ENCODE data around the gene ZBP1.

Gene ZBP1

DNA sequence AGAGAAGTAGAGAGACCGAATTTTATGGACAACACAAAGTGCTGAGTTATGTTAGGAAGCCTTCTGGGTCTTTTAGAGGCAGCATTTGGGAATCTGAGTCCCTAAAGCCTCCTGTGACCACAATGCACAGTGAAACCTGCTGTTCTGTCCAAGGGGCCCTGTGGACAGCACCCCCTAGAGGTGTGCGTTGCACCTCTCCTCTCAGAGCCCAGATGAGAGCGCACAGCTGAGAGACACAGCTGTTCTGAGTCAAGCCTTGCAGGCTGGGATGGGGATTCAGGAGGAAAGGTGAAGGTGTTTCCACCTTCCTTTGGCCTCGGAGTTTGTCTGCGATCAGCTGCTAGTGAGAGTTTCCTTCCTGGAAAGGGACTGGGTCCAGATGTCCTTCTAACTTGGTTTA, 46.3 kb downstream of the ZBP1 start:
- no peak for ATAC-seq
- TF ChIP-seq SNAI2 (CRISPR knock-in tag; IDR thresholded peaks at IDR 0.05) (no peak), CSDC2 (CRISPR knock-in tag; IDR thresholded peaks at IDR 0.05) (no peak), GLIS3 (CRISPR knock-in tag; IDR thresholded peaks at IDR 0.05) (no peak), ZC3H10 (CRISPR knock-in tag; IDR thresholded peaks at IDR 0.05) (no peak), OSR1 (CRISPR knock-in tag; IDR thresholded peaks at IDR 0.05) (no peak), ARNTL (CRISPR knock-in tag; IDR thresholded peaks at IDR 0.05; ENCODE audit: borderline replicate concordance, low read depth) (no peak), ZFP3 (CRISPR knock-in tag; IDR thresholded peaks at IDR 0.05) (no peak), ZFP30 (CRISPR knock-in tag; IDR thresholded peaks at IDR 0.05) (no peak)
- TF ChIP-seq, protein P1, sequence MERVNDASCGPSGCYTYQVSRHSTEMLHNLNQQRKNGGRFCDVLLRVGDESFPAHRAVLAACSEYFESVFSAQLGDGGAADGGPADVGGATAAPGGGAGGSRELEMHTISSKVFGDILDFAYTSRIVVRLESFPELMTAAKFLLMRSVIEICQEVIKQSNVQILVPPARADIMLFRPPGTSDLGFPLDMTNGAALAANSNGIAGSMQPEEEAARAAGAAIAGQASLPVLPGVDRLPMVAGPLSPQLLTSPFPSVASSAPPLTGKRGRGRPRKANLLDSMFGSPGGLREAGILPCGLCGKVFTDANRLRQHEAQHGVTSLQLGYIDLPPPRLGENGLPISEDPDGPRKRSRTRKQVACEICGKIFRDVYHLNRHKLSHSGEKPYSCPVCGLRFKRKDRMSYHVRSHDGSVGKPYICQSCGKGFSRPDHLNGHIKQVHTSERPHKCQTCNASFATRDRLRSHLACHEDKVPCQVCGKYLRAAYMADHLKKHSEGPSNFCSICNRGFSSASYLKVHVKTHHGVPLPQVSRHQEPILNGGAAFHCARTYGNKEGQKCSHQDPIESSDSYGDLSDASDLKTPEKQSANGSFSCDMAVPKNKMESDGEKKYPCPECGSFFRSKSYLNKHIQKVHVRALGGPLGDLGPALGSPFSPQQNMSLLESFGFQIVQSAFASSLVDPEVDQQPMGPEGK (CRISPR knock-in tag; IDR thresholded peaks at IDR 0.05; ENCODE audit: borderline replicate concordance) = no peak

DNA sequence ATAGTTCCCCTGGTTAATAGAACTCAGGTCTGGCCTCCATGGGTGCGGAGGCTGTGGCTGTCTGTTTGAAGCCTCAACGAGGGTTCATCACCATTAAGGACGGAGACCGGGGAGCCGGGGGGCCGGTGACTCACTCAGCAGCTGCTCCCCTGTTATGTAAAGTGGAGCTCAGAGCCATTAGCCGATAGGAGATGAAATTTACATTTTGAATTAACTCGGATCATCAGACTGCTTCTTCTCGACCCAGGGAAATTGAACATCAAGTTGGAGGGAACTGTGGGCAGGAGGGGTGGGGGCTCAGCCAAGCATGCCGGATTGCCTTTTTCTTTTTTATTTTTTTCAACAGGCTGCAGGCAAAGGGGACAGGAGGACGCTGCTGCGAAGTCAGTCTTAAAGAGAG, 47.0 kb downstream of the ZBP1 start:
- no peak for ATAC-seq
- TF ChIP-seq ZNF8 (CRISPR knock-in tag; IDR thresholded peaks at IDR 0.05) (no peak), ZNF565 (CRISPR knock-in tag; conservative IDR thresholded peaks at IDR 0.05; ENCODE audit: low read depth) (no peak), ZFP30 (CRISPR knock-in tag; IDR thresholded peaks at IDR 0.05) (no peak), PPARA (CRISPR knock-in tag; IDR thresholded peaks at IDR 0.05; ENCODE audit: borderline replicate concordance) (no peak)

DNA sequence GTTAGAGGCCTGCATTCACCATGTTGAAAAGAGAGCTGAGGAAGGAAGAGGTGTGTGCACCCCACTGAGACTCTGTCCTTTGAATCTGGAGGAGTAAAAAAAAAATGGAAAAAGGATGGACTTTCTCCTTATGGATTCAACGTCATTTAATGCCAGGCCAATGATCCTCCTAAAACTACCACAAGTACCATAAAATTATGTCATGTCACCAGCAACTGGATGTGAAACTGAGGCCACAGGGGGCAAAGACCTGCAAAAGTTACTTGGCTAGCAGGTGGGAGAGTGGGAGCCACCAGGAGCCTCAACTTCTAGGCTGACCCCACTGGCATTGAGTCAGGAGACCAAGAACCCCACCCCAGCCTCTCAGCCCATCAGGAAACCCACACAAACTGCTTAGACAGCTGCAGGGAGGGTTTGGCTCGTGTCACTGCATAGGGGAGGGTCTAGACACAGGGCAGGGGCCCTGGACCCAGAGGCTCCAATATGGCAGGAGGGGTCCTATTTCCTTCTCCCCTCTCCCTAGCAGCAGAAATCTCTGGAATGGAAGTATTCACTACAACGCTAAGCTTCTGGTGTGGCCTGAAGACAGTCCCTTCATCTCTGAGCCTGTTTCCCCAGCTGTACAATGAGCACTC, 48.3 kb downstream of the ZBP1 start:
- no peak for ATAC-seq
- TF ChIP-seq ZFP30 (CRISPR knock-in tag; IDR thresholded peaks at IDR 0.05) (no peak), ZNF8 (CRISPR knock-in tag; IDR thresholded peaks at IDR 0.05) (no peak), ZFP3 (CRISPR knock-in tag; IDR thresholded peaks at IDR 0.05) (no peak), OSR1 (CRISPR knock-in tag; IDR thresholded peaks at IDR 0.05) (no peak), ZC3H10 (CRISPR knock-in tag; IDR thresholded peaks at IDR 0.05) (no peak), TCF4 (CRISPR knock-in tag; IDR thresholded peaks at IDR 0.05; ENCODE audit: borderline replicate concordance) (no peak), ZNF70 (CRISPR knock-in tag; IDR thresholded peaks at IDR 0.05) (no peak), TOX (CRISPR knock-in tag; IDR thresholded peaks at IDR 0.05; ENCODE audit: borderline replicate concordance) (no peak)
- TF ChIP-seq, protein P2, sequence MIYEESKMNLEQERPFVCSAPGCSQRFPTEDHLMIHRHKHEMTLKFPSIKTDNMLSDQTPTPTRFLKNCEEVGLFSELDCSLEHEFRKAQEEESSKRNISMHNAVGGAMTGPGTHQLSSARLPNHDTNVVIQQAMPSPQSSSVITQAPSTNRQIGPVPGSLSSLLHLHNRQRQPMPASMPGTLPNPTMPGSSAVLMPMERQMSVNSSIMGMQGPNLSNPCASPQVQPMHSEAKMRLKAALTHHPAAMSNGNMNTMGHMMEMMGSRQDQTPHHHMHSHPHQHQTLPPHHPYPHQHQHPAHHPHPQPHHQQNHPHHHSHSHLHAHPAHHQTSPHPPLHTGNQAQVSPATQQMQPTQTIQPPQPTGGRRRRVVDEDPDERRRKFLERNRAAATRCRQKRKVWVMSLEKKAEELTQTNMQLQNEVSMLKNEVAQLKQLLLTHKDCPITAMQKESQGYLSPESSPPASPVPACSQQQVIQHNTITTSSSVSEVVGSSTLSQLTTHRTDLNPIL (CRISPR knock-in tag; IDR thresholded peaks at IDR 0.05; ENCODE audit: low read depth) = no peak
- TF ChIP-seq, protein P1 (CRISPR knock-in tag; IDR thresholded peaks at IDR 0.05; ENCODE audit: borderline replicate concordance) = no peak
- TF ChIP-seq, protein P3, sequence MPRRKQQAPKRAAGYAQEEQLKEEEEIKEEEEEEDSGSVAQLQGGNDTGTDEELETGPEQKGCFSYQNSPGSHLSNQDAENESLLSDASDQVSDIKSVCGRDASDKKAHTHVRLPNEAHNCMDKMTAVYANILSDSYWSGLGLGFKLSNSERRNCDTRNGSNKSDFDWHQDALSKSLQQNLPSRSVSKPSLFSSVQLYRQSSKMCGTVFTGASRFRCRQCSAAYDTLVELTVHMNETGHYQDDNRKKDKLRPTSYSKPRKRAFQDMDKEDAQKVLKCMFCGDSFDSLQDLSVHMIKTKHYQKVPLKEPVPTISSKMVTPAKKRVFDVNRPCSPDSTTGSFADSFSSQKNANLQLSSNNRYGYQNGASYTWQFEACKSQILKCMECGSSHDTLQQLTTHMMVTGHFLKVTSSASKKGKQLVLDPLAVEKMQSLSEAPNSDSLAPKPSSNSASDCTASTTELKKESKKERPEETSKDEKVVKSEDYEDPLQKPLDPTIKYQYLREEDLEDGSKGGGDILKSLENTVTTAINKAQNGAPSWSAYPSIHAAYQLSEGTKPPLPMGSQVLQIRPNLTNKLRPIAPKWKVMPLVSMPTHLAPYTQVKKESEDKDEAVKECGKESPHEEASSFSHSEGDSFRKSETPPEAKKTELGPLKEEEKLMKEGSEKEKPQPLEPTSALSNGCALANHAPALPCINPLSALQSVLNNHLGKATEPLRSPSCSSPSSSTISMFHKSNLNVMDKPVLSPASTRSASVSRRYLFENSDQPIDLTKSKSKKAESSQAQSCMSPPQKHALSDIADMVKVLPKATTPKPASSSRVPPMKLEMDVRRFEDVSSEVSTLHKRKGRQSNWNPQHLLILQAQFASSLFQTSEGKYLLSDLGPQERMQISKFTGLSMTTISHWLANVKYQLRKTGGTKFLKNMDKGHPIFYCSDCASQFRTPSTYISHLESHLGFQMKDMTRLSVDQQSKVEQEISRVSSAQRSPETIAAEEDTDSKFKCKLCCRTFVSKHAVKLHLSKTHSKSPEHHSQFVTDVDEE (CRISPR knock-in tag; IDR thresholded peaks at IDR 0.05) = no peak

DNA sequence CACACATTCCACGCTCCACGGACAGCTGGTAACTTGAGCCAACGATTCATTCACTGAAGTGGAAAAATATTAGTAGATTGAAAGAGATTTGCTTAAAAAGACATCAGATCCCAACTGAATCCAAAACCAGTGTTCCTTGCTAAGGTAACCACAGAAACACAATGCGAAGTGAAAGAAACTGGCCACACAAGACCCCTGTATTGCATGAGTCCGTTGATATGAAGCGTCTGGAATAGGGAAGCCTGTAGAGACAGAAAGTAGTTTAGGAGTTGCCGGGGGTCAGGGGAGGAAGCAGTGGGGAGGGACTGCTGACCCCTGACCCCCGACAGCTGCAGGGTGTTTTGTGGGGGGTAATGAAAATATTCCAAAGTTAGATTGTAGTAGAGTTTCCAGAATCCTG, 49.3 kb downstream of the ZBP1 start:
- no peak for ATAC-seq

More for the DNA sequence above, 49.3 kb downstream of the ZBP1 start:
- TF ChIP-seq CSDC2 (CRISPR knock-in tag; IDR thresholded peaks at IDR 0.05) (no peak), ZFP30 (CRISPR knock-in tag; IDR thresholded peaks at IDR 0.05) (no peak), GLIS3 (CRISPR knock-in tag; IDR thresholded peaks at IDR 0.05) (no peak), ARNTL (CRISPR knock-in tag; IDR thresholded peaks at IDR 0.05; ENCODE audit: borderline replicate concordance, low read depth) (no peak), ZNF70 (CRISPR knock-in tag; IDR thresholded peaks at IDR 0.05) (no peak), ZNF8 (CRISPR knock-in tag; IDR thresholded peaks at IDR 0.05) (no peak), ISL1 (CRISPR knock-in tag; IDR thresholded peaks at IDR 0.05) (no peak), ZFP3 (CRISPR knock-in tag; IDR thresholded peaks at IDR 0.05) (no peak), ZNF565 (CRISPR knock-in tag; conservative IDR thresholded peaks at IDR 0.05; ENCODE audit: low read depth) (no peak)
- TF ChIP-seq, protein P4, sequence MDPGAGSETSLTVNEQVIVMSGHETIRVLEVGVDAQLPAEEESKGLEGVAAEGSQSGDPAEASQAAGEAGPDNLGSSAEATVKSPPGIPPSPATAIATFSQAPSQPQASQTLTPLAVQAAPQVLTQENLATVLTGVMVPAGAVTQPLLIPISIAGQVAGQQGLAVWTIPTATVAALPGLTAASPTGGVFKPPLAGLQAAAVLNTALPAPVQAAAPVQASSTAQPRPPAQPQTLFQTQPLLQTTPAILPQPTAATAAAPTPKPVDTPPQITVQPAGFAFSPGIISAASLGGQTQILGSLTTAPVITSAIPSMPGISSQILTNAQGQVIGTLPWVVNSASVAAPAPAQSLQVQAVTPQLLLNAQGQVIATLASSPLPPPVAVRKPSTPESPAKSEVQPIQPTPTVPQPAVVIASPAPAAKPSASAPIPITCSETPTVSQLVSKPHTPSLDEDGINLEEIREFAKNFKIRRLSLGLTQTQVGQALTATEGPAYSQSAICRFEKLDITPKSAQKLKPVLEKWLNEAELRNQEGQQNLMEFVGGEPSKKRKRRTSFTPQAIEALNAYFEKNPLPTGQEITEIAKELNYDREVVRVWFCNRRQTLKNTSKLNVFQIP (CRISPR knock-in tag; IDR thresholded peaks at IDR 0.05; ENCODE audit: borderline replicate concordance, low read depth) = no peak
- TF ChIP-seq, protein P5, sequence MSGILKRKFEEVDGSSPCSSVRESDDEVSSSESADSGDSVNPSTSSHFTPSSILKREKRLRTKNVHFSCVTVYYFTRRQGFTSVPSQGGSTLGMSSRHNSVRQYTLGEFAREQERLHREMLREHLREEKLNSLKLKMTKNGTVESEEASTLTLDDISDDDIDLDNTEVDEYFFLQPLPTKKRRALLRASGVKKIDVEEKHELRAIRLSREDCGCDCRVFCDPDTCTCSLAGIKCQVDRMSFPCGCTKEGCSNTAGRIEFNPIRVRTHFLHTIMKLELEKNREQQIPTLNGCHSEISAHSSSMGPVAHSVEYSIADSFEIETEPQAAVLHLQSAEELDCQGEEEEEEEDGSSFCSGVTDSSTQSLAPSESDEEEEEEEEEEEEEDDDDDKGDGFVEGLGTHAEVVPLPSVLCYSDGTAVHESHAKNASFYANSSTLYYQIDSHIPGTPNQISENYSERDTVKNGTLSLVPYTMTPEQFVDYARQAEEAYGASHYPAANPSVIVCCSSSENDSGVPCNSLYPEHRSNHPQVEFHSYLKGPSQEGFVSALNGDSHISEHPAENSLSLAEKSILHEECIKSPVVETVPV (CRISPR knock-in tag; IDR thresholded peaks at IDR 0.05) = no peak

All from SK-N-SH treated with all-trans-retinoic acid at 6 μM for 48 hours (cell line).